HL-60 (cell line): Measurements from ENCODE around the gene HPCAL1.

Experiments used
- POLR2AphosphoS5 ChIP-seq: IDR thresholded peaks from 2 replicates; pipeline ENCODE4 v1.6.1; 2012; ENCODE audit warnings: low read depth
- TF ChIP-seq, protein P1 (sequence below): IDR thresholded peaks from one replicate; pipeline ENCODE4 v1.5.1; 2011; ENCODE audit warnings: low read length, control low read depth, inconsistent platforms; ENCODE audit not compliant: insufficient read depth

DNA sequence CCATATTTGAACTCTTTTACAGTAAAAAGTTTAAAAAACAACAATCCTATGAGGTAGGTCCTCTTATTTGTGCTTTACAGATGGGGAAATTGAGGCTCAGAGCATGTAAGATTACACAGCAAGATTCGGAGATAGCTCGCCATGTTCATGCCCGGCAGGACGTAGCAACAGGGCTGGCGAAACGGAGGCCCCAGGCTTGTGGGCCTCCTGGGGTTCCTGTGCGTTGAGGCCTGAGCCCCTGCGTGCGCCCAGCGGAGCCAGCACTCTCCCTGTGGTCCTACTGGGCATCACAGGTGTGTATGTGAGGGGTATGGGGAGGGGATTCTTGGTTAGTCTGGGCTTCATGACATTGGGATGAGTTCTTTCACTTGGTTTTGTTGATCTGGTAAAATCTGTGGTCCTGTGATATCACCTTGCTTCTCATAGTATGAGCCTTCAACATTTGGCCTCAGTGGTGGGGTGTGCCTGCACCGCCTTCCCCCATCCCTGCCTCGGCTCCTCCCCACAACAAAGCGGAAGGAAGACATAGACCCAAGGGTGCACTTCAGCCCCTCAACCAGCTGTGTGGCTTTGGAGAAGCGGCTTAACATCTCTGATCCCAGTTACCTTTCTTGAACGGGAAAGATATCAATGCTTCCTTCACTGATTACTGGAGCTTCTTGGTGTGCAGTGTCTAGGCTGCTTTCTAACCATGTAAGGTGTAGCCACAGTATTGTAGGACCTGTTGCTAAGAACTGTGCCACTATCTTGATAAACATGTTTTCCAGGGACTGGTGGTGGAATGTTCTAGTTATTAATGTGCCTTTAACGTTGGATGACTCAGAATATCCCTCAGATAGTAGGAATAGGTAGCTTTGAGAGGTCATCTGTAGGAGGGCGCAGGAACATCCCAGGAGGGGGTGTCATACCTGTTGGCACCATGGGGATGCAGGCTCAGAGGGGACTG is 37.2 kb downstream of the HPCAL1 start:
- TF ChIP-seq, protein P1, sequence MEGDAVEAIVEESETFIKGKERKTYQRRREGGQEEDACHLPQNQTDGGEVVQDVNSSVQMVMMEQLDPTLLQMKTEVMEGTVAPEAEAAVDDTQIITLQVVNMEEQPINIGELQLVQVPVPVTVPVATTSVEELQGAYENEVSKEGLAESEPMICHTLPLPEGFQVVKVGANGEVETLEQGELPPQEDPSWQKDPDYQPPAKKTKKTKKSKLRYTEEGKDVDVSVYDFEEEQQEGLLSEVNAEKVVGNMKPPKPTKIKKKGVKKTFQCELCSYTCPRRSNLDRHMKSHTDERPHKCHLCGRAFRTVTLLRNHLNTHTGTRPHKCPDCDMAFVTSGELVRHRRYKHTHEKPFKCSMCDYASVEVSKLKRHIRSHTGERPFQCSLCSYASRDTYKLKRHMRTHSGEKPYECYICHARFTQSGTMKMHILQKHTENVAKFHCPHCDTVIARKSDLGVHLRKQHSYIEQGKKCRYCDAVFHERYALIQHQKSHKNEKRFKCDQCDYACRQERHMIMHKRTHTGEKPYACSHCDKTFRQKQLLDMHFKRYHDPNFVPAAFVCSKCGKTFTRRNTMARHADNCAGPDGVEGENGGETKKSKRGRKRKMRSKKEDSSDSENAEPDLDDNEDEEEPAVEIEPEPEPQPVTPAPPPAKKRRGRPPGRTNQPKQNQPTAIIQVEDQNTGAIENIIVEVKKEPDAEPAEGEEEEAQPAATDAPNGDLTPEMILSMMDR, result no peak
- TF ChIP-seq POLR2AphosphoS5, result no peak
